DOHH2 (cell line): ENCODE measurements around the gene IL17A.

Experiments used
- H3F3A ChIP-seq: fragments of 200-600 bp; sonication (generic), shearing (Covaris generic); 2 replicates; pipeline ENCODE4 v1.6.0; 2016; ENCODE audit warnings: antibody characterized with exemption, mild to moderate bottlenecking; ENCODE audit not compliant: control insufficient read depth, insufficient read depth
- H3K27ac ChIP-seq: fragments of 200-600 bp; sonication (generic); 2 replicates; pipeline ENCODE4 v1.5.1; 2014; ENCODE audit warnings: low read depth, mild to moderate bottlenecking, low read length, moderate library complexity
- H3K27me3 ChIP-seq: fragments of 200-600 bp; sonication (generic); 2 replicates; pipeline ENCODE4 v1.6.1; 2014; ENCODE audit warnings: mild to moderate bottlenecking, low read length, mixed read lengths; ENCODE audit not compliant: control insufficient read depth
- H3K36me3 ChIP-seq: fragments of 200-600 bp; sonication (generic); 2 replicates; pipeline ENCODE4 v1.6.1; 2014; ENCODE audit warnings: mild to moderate bottlenecking, low read length, moderate library complexity, mixed read lengths; ENCODE audit not compliant: control insufficient read depth
- H3K4me1 ChIP-seq: fragments of 200-600 bp; sonication (generic); 2 replicates; pipeline ENCODE4 v1.6.1; 2014; ENCODE audit warnings: mild to moderate bottlenecking, low read length, mixed read lengths; ENCODE audit not compliant: control insufficient read depth
- H3K4me2 ChIP-seq: fragments of 200-600 bp; sonication (generic); 2 replicates; pipeline ENCODE4 v1.6.0; 2014; ENCODE audit warnings: mild to moderate bottlenecking, low read length, moderate library complexity
- H3K4me3 ChIP-seq: fragments of 200-600 bp; sonication (generic); 2 replicates; pipeline ENCODE4 v1.5.1; 2014; ENCODE audit warnings: mild to moderate bottlenecking, low read length, mixed read lengths
- H3K79me2 ChIP-seq: fragments of 200-600 bp; sonication (generic); 2 replicates; pipeline ENCODE4 v1.6.1; 2014; ENCODE audit warnings: mild to moderate bottlenecking, low read length, mixed read lengths; ENCODE audit not compliant: control insufficient read depth
- H3K9me2 ChIP-seq: fragments of 200-600 bp; sonication (generic); replicated peaks from 2 replicates; pipeline ENCODE4 v1.6.1; 2014; ENCODE audit warnings: mild to moderate bottlenecking, low read length, mixed read lengths; ENCODE audit not compliant: control insufficient read depth
- H3K9me3 ChIP-seq: fragments of 200-600 bp; sonication (generic); 2 replicates; pipeline ENCODE4 v1.6.1; 2014; ENCODE audit warnings: antibody characterized with exemption, low read length, mixed read lengths; ENCODE audit not compliant: control insufficient read depth, insufficient read depth
- H4K20me1 ChIP-seq: fragments of 200-600 bp; sonication (generic); 2 replicates; pipeline ENCODE4 v1.6.0; 2014; ENCODE audit warnings: low read depth, mild to moderate bottlenecking, antibody characterized with exemption, low read length, moderate library complexity; ENCODE audit not compliant: control insufficient read depth, insufficient read depth
- EZH2phosphoT487 ChIP-seq: fragments of 200-600 bp; sonication (generic); IDR thresholded peaks from 2 replicates; pipeline ENCODE4 v1.6.1; 2017; ENCODE audit warnings: borderline replicate concordance, mild to moderate bottlenecking, antibody characterized with exemption, low read length, moderate library complexity, mixed read lengths
- TF ChIP-seq, protein P1 (sequence below): fragments of 200-600 bp; sonication (generic); IDR thresholded peaks from one replicate; pipeline ENCODE4 v1.5.1; 2014; ENCODE audit warnings: antibody characterized with exemption, mild to moderate bottlenecking, low read depth, low read length; ENCODE audit not compliant: poor library complexity, severe bottlenecking

Gene IL17A

DNA sequence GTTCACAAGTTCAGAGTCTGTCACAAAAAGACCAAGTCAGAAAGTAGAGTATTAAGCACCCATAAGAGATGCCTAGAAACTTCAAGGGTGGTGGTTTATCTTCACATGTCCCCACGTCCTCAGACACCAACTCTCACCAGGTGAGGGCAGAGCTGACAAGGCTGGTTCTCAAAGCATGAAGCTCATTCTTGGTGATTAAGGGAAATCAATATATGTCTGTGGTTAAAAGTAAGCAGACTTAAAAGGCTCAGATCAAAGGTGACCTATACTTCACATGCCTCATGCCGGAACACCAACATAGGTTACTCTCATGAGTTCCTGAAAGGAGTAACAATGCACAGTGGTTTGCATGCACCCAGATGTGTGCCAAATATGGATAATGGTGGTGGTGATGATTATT is 27.0 kb downstream of the IL17A start:
- Histone ChIP-seq H3K27me3 (peaks cover 11% of the 10 kb centered on the region; the same call in 1 of the 2 replicates), H3K9me3 (no peaks in the 10 kb centered on the region), H3K27ac (no peak overlapping the region), H3K4me3 (no peak overlapping the region), H3K79me2 (no peaks in the 10 kb centered on the region), H3K4me2 (no peak overlapping the region), H3K36me3 (no peaks in the 10 kb centered on the region), H3K4me1 (no peaks in the 10 kb centered on the region), H4K20me1 (no peaks in the 10 kb centered on the region), H3F3A (no peaks in the 10 kb centered on the region), H3K9me2 (no peaks in the 10 kb centered on the region)
- TF ChIP-seq, protein P1, sequence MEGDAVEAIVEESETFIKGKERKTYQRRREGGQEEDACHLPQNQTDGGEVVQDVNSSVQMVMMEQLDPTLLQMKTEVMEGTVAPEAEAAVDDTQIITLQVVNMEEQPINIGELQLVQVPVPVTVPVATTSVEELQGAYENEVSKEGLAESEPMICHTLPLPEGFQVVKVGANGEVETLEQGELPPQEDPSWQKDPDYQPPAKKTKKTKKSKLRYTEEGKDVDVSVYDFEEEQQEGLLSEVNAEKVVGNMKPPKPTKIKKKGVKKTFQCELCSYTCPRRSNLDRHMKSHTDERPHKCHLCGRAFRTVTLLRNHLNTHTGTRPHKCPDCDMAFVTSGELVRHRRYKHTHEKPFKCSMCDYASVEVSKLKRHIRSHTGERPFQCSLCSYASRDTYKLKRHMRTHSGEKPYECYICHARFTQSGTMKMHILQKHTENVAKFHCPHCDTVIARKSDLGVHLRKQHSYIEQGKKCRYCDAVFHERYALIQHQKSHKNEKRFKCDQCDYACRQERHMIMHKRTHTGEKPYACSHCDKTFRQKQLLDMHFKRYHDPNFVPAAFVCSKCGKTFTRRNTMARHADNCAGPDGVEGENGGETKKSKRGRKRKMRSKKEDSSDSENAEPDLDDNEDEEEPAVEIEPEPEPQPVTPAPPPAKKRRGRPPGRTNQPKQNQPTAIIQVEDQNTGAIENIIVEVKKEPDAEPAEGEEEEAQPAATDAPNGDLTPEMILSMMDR = no peak
- no peak for TF ChIP-seq EZH2phosphoT487

DNA sequence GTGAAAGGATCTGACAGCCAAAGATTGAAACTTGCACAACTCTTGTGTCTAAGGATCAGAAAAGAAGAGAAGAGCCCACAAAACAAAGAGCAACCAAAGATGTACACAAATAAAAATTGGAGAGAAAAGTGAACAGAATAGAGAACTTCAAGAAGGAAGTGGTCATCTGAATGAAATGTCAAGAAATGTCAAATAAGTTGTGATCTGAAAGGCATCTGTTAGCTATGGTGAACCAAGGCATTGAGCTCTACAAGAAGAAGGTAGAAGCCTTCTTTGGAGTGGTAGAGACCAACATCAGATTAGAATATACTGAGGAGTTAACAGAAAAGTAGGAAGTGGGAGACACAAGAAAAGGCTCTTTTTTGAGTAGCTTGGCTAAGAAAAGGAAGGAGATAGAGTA is 29.6 kb downstream of the IL17A start:
- no peak for TF ChIP-seq EZH2phosphoT487
- TF ChIP-seq, protein P1 = no peak
- no peaks in the 10 kb centered on the region for H3K79me2 ChIP-seq
- no peaks in the 10 kb centered on the region for H3F3A ChIP-seq
- no peaks in the 10 kb centered on the region for H3K9me2 ChIP-seq
- H3K4me3 ChIP-seq = no peak overlapping the region
- no peak overlapping the region for H3K27ac ChIP-seq
- H3K4me2 ChIP-seq = no peak overlapping the region
- no peaks in the 10 kb centered on the region for H3K4me1 ChIP-seq
- H3K36me3 ChIP-seq = no peaks in the 10 kb centered on the region
- no peaks in the 10 kb centered on the region for H4K20me1 ChIP-seq
- 0 out of 2 replicates have a peak, but pooled peaks cover 10% of the 10 kb centered on the region for H3K27me3 ChIP-seq
- H3K9me3 ChIP-seq = no peaks in the 10 kb centered on the region

DNA sequence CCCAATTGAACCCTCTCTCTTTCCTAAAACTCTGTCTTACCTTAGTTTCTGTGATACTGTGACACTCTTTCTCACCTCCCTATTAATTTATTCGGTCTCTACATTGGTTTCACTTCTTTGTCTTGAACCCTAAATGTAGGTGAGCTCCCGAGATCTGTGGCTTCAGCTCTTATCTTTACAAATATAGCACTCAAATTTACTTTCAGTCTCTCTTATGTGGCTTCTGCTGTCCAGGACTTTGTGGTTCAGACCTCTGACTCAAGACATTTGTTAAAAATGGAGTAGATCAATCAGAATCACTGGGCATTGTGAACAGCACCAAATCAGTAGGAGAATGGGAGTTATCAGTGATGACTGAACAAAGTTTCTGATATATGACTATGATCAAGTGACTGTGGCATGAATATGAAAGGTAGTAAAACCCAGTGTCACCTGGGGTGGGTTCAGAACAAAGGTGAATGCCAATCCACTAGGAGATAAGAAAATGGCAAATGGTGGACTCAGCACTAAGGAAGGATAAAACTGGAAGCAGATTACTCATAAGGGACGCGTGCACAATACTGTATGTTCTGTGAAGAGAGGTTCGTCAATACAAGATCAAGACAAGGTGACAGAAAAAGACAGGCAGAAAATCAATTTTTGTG is 30.9 kb downstream of the IL17A start:
- no peaks in the 10 kb centered on the region for H3K36me3 ChIP-seq
- no peaks in the 10 kb centered on the region for H3K9me2 ChIP-seq
- H3K4me3 ChIP-seq = no peak overlapping the region
- H3K27me3 ChIP-seq = 0 out of 2 replicates have a peak, but pooled peaks cover 10% of the 10 kb centered on the region
- H3K27ac ChIP-seq = no peak overlapping the region
- H3K9me3 ChIP-seq = no peaks in the 10 kb centered on the region
- TF ChIP-seq EZH2phosphoT487 = no peak
- TF ChIP-seq, protein P1 = no peak
- no peaks in the 10 kb centered on the region for H4K20me1 ChIP-seq
- no peaks in the 10 kb centered on the region for H3K4me1 ChIP-seq
- H3K79me2 ChIP-seq = no peaks in the 10 kb centered on the region
- H3K4me2 ChIP-seq = no peak overlapping the region
- no peaks in the 10 kb centered on the region for H3F3A ChIP-seq
